GM19238 (cell line): ENCODE data around the gene KRTAP4-6.
"Not testable (repeated sequence)": the region's sequence is repeated elsewhere in the genome, so short reads cannot be mapped to it uniquely, and the experiment has no call there.

Experiments used
- DNase-seq: peaks from one replicate; pipeline ENCODE4 v3.0.0; 2011; ENCODE audit warnings: low spot score; ENCODE audit not compliant: insufficient read length

The KRTAP4-6 gene

DNA sequence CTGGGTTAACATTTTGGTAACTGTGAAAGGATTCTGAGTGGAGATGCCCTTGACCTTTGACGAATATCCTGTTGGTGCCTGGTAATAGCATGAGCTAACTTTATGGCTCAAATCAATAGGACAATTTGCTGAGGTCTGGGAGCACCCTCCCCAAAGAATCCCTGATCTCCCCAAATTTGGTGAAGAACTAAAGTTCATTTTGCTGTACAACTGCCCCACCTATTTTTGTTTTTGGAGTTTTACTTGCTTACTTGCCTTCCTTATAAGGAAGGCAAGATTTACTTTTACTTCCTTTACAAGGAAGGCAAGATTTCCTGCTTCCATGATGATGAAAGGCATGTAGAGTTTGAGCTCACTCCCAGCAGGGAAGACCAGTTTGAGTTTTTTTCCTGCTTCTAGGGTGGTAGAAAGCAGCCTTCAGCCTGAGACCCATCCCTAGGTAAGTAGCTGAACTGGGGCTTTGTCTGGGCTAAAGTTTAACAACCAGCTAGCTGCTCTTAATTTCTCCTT lies 32.3 kb downstream of the KRTAP4-6 start:
- DNase-seq, result no peak

DNA sequence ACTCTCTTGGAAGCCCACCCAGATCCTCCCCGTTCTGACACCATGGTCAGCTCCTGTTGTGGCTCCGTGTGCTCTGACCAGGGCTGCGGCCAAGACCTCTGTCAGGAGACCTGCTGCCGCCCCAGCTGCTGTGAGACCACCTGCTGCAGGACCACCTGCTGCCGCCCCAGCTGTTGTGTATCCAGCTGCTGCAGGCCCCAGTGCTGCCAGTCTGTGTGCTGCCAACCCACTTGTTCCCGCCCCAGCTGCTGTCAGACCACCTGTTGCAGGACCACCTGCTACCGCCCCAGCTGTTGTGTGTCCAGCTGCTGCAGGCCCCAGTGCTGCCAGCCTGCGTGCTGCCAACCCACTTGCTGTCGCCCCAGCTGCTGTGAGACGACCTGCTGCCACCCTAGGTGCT lies 35.0 kb downstream of the KRTAP4-6 start, which contains the start of gene KRTAP4-9:
TSS of gene KRTAP4-9 (plus strand) at position 43 of the 400 bp plus-strand sequence. CDS start at position 43, 0 bp downstream.
- not testable (repeated sequence) for DNase-seq

DNA sequence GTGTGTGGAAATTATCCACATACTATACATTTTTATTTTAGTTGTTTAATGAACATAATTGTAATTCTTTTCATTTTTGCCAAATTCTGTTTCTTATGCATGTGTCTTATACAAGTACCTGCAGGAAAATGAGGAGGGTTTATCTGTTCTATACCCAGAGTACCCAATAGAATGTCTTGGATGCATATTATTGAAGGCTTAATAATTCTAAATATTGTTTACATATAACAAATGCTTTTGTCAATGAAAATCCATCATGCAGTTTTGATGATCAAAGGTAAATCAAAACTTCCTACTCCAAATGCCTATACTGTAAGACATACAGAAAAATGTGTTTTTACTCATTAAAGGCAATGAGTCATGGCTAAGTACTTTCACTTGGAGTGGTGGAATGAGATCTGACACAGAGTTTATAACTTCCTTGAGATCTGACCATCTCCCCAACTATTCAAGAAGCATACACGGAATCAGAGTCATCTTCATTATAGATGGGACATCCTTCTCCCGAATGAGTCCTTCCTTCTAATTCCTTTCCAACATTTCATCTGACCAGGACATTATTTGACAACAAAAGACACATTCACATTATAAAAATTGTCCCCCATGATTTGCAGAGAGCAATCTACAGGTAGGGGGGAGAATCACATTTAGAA lies 35.8 kb downstream of the KRTAP4-6 start:
- DNase-seq, result not testable (repeated sequence)

DNA sequence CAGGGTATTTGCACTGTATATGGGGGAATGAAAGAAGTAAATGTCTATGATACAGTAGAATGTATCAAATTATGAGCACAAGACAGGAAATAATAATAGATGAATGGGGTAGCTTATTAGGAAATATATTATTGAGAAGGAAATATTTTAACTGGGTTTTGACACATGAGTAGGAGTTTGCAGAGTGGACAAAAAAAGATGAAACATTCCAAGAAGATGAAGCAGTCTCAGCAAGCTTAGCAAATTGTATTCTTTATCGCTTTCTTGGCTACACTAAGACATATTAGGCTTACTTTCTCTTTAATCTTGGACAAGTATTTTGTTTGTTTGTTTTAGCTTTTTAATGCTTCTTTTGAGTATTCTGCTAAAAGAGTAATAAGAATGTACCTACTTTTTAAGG lies 36.4 kb downstream of the KRTAP4-6 start:
- DNase-seq, result no peak

DNA sequence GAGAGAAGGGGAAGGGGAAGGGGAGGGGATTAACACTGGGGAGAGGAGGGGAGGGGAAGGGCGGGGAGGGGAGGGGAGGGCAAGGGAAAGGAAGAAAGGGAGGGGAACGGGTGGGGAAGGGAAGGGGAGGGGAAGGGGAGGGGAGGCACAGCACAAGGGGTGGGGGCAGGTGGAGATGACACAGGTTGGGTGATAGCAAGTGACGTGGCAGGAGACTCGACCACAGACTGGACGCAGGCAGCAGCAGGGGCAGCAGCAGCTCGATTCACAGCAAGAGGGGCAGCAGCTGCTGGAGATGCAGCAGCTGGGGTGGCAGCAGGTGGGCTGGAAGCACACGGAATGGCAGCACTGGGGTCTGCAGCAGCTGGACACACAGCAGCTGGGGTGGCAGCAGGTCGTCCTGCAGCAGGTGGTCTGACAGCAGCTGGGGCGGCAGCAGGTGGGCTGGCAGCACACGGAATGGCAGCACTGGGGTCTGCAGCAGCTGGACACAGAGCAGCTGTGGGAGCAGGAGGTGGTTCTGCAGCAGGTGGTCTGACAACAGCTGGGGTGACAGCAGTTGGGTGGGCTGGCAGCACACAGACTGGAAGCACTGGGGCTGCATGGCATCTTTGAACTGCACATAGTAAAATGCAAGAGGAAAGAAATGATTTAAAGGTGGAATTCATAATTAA lies 38.6 kb downstream of the KRTAP4-6 start, which contains the start of gene KRTAP4-16:
TSS of gene KRTAP4-16 (minus strand) at position 624 of the 674 bp plus-strand sequence. CDS start at position 624, 0 bp downstream.
- no peak for DNase-seq

DNA sequence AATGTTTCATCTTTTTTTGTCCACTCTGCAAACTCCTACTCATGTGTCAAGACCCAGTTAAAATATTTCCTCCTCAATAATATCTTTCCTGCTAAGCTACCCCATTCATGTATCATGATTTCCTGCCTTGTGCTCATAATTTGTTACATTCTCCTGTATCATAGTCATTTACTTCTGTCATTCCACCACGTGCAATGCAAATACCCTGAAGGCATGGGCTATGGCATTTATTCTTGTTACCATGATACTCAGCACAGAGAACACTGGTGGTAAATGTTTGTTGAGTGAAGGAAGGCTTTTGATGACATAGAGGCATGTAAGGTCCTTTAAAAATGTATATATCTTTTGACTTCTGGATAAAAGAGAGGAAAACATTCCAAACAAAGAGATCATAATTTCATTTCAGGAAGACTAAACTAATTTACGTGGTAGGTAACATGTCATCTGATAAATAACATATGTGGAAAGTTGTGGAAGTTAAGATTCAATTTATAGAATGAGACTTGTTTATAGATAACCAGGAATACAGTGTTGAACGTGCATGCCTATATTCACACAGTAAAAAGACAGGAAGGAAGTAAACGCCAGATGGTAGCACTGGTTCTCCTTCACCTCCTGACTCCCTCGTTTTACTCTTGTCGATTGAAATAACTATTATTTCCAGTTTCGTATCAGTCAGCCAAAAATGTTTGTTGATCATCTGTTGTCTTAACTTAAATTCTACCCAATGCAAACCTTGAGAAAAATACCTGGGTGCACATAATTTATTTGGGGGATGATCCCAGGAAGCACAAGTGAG lies 40.5 kb downstream of the KRTAP4-6 start:
- not testable (repeated sequence) for DNase-seq

DNA sequence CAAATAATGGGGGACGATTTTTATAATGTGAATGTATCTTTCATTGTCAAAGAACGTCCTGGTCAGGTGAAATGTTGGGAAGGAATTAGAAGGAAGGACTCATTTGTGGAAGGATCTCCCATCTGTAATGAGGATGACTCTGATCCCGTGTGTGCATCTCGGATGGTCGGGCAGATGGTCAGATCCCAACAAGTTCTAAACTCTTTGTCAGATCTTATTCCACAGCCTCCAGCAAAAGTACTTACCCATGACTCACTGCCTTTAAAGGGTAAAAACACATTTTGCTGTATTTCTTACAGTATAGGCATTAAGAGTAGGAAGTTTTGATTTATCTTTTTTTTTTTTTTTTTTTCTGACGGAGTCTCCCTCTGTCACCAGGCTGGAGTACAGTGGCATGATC lies 41.9 kb downstream of the KRTAP4-6 start:
- no peak for DNase-seq

DNA sequence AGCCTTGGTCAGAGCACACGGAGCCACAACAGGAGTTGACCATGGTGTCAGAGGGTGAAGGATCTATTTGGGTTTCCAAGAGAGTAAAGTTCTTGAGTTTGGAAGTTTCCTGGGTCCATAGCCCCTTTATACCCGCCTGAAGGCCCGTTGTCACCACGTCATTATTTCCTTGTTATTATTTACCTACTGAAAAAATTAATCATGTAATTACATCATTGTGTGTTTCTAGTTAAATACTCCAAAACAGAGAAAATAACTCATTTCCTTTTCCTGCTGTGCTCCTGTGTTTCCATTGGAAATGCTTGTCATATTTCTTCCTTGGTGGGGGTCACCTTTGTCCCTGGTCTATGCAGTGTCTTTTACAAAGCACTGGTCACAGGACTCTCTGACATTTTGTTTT lies 42.3 kb downstream of the KRTAP4-6 start, which contains the start of gene KRTAP4-8:
TSS of gene KRTAP4-8 (minus strand) at position 101 of the 400 bp plus-strand sequence. CDS start at position 43, 58 bp downstream.
- DNase-seq, result no peak

DNA sequence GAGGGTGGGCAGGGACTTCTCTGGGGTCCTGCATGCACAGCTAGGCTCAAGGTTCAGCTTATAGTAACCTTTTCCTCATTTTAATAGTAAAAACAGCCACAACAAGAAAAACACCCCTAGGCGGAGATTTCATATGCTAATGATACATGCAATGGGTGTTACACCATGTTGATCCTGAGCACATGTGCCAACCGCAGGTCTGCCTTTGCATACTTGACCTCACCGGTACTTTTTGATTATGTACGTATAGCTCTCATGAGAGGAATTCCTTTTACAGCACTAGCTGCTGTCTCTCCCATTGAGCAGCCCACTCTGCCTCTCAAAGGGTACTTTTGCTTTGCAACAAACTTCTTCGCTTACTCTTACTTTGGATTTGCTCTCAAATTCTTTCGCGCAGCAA lies 44.3 kb downstream of the KRTAP4-6 start:
- no peak for DNase-seq
